DMS53 (cell line): ENCODE measurements around the gene CADM1.
A peak's percentile ranks its signal among the peaks of the same experiment; 100 is the strongest.

ENCODE experiments used
- DNase-seq: peaks from one replicate; lab custom pipeline; 2025; lab: John Stamatoyannopoulos, UW

The CADM1 gene

DNA sequence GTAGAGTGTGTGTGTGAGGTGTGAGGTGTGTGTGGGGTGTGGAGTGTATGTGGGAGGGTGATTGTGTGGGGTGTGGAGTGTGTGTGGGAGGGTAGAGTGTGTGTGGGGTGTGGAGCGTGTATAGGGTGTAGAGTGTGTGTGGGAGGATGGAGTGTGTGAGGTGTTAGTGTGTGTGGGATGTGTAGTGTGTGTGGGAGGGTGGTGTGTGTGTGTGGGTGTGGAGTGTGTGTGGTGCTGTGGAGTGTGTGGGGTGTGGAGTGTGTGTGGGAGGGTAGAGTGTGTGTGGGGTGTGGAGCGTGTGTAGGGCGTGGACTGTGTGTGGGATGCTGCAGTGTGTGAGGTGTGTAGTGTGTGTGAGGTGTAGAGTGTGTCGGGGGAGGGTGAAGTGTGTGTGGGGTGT lies 356.1 kb downstream of the CADM1 start:
- DNase-seq = no peak

DNA sequence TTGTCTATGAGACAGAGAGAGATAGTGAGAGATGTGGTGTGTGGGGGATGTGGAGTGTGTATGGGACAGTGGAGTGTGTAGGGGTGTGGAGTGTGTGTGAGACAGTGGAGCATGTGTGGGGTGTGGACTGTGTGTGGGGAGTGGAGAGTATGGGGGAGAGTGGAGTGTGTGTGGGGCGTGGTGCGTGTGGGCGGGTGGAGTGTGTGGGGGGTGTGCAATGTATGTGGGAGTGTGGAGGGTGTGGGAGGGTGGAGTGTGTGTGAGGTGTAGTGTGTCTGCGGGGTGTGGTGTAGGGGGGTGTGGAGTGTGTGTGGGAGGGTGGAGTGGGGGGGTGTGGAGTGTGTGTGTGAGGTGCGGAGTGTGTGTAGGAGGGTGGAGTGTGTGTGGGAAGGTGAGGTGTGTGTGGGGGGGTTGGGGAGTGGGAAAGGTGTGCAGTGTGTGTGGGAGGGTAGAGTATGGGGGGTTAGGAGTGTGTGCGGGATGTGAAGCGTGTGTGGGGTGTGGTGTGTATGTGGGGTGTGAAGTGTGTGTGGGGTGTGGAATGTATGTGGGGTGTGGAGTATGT lies 356.9 kb downstream of the CADM1 start:
- DNase-seq = no peak

DNA sequence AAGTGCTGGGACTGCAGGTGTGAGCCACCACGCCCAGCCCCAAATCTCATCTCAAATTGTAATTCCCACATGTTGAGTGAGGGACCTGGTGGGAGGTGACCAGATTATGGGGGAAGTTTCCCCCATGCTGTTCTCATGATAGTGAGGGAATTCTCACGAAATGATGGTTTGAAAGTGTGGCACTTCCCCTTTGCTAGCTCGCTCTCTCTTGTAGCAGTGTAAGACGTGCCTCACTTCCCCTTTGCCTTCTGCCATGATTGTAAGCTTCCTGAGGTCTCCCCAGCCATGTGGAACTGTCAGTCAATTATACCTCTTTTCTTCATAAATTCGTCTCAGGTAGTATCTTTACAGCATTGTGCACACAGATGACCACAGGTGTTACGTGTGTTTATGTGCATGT lies 357.8 kb downstream of the CADM1 start:
- DNase-seq = no peak

DNA sequence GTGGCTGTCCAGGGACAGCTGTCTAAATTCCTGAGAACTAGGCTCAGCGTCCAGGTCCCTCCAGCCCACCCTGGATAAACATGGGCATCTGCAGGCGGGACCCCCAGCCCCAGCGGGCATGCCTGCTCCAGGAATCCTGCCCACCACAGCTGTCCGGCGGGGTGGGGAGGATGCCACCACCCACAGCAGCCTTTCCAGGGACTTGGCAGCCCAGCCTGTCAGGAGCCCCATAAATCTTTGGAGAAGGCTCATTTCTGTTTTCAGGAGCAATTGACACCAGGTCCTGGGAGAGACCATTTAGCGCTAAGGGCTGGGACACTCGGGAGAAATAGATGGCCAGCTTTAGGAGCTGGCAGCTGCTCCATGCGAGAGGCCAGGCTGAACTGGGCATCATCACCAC lies 358.9 kb downstream of the CADM1 start:
- DNase-seq = no peak

DNA sequence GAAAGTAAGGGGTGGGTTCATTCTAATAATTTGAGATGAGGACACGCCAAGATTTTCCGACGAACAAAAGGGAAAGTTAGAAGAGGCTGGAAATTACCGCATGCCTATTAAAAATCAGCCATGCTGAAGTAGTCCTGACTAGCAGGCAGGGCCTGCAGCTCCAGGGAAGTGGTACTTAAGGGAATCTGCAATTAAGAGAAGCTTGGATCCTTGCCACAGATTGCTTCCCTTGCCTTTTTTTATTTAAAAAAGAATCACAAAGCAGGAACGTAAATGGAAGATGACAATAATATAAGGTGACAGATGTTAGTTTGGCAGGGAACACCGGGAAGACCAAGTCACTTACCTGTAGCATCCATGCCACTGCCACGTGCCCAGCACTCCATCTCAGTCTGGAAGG lies 359.3 kb downstream of the CADM1 start:
- DNase-seq = no peak

DNA sequence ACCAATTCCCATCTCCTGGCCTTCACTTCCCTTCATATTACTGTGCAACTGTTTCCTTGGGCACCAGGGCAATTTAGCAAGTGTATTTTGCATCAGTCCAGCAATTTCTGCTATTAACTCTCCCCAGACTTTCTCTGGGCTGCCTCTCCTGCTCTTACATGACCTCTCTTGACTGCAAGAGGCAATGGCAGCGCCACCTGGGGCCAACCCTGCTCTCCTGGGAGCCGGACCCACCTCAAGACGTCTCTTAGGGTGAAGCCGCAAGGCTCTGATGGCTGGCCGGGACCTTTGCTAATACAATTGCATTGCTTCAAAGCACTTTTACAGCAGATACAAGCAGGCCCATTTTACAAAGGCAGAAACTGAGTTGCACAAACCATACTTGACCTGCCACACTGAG lies 360.2 kb downstream of the CADM1 start:
- DNase-seq = no peak

DNA sequence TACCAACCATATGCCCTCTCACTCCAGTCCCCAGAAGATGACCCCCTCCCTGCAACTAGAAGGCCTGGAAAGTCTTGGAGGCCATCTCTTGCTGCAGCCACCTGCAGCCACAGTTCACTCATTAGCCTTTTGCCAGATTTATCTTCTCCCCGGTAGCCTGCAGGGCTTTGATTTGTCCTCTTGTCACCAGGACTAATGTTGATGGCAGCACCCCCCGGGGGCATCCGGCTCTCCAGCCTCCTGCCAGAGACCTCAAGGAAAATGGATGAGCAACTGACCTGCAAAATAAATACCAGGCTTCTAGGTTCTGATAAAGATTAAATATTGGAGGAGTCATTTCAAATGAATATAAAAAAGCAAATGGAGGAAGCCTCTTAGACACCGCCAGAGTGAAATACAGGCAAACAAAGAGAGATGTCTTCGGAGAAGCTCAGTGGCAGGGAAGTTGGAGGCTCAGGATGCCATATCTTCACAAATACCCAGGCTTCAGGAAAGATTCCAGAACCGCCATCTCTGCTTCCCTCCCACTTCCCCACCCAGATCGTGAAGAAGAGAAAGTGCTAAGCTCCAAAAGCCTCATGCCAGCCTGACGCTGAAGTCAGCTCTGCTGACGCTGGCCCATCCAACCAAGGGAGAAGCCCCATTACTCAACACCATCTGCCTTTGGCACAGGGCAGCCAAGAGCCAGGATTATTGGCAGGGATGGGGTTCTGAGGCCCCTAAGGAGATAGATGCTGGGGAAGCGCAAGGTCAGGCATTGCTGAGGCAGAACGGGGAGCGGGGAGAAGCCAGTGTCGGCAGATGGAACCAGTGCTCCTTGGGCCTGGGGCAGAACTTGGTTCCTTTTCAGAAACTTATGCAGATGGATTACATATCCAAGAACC lies 362.7 kb downstream of the CADM1 start:
- DNase-seq = no peak

DNA sequence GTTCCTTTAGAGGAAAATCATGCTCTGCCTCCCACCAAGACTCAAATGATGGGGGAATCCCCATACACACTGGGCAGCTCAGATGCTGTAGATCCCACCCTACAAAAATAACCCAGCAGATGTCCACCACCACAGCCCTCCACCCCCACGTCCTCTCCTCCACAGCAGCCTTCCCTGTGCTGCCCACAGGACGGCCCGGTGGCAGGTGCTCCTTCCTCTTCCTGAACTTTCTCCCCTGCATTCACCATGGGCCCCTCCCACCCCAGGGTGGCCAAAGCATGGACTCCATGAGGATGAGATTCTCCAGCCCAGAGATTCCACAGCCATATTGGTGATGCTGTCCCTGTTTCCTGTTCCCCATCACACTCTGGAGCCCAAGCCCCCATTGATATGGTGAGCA lies 368.3 kb downstream of the CADM1 start:
- no peak for DNase-seq

DNA sequence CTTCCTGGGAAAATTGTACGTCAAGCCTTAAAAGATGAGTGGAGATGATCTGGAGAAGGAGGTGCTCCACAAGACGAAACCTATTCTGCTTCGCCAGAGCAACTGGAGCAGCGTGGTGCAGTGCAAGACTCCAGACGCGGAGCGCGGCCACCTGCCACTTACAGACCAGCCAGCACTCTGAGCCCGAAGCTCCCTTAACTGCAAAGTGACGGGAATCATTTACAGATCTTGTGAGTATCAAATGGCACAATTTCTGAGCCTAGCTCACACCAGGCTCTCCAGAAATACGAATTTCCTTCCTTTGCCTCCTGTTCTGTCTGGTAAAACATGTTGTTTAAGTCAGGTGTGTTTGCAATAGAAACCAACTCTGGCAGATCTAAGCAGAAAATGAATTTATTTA lies 369.3 kb downstream of the CADM1 start:
- no peak for DNase-seq

DNA sequence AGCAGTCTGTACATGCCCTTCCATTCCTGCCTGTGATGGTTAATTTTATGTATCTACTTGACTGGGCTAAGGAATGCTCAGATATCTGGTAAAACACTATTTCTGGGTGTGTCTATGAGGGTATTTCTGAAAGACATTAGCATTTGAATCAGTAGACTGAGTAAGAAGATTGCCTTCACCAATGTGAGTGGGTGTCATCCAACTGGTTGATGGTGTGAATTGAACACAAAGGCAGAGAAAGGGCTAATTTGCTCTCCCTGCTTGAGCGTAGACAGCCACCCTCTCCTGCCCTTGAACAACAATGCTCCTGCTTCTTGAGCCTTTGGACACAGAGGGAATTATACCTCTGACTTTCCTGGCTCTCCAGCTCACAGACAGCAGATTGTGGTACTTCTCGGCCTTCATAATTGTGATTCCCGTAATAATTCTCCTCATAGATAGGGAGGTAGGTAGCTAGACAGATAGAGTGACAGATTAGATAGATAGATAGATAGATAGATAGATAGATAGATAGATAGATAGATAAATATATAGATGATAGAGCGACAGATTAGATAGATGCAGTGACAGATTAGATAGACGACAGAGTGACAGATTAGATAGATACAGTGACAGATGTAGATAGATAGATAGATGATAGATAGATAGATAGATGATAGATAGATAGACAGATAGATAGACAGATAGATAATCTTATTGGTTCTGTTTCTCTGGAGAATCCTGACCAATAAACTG lies 370.6 kb downstream of the CADM1 start:
- DNase-seq = no peak

DNA sequence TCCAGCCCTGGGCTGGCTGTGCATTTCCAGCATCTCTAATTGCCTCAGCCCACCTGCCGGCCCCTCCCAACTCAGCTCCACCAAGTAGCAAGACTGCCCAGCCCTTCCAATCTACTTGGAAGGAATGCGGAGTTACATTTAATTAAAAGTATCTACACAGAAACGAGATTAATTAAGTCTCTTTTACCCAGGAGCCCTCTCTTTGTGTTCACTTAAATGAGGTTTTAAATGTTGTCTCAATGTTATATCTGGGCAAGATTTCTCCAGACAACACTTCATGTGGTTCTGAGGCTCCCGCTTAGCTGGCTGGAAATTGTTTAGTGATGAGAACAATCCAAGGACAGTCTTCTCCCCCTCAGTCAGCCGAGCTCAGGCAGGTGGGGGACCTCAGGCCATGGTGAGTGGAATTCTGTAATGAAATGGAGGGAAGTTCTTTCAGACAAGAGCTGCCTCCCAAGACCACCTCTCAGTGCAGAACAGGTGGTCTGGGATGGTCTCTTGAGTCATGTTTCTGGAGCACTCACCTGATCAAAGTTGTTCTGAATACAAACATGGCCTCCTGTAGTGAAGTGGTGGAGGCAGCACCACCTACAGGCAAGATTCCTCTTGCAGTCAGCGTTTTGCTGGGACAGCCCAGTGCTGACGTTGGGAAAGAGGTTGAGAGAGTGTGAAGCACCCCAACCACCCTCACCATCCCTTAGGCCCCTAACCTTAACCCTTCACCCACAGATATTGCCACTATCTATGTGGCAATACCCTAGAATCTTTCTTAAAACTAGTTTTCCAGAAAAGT lies 371.6 kb downstream of the CADM1 start:
- DNase-seq = peak; percentile 70

DNA sequence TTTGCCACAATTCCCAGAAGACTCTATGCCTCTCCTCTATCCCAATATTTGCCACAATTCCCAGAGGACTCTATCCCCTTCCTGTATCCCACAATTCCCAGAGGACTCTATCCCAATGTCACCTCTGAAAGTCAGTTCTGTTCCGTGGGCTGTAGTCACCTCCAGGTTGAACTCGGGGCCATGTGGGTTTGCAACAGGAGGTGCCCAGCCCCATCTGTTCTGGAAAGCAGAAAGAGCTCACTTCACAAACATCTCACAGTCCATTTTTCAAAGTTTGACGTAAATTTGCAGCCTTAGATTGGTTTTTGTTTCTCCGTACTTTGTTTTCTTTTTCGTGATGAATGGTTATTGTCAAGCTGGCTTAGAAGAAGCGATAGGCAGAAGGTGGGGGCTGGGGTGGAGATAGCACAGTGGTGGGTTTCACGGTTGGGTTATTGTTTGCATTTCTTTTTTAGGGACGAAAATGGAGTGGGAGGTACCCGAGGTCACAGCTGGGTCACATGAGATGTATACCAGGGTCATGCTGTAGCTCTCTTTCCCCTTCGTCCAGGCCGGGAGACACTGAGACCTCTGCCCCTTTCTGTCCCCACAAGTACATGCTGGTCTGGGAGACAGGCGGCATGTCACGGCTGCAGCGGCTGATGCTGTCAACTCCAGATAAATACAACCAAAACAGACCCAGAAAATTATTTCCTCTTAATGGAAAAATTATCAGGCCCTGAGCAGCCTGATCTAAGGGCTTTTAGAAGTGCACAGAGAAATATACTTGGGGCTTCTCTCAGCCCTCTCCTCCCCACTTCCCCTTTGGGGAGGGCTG lies 374.5 kb downstream of the CADM1 start:
- no peak for DNase-seq

DNA sequence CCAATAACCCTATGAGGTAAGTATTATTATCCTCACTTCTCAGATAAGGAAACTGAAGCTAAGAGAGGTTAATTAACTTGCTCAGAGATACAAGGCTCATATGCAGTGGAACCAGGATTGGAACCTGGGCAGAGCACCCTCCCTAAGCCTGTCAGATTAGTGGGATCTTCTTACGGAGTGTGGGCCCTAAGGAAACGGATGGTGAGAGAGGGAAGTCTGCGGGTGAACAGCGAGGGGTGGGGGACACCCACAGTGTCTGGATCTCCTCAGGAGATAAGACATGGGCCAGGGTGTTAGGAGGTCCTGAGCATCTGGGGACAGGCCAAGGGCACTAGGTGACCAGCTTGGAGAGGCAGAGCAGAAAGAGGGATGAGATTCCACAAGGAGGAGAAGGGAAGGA lies 376.0 kb downstream of the CADM1 start:
- DNase-seq = no peak

DNA sequence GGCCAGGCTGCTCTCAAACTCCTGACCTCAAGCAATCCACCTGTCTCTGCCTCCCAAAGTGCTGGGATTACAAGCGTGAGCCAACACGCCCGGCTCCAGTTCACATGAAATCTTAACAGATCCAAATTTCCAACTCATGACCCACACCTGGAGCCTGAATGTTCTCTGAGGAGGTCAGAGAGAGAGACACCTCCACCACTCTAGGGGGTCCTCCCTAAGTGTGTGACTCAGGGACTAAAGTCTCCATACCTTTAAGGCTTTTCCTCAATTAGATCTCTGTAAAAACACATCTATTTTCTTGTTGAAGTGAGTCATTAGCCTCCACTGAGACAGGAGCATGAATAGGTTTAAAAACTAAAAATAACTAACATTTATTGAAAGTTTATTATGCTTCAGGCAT lies 376.4 kb downstream of the CADM1 start:
- DNase-seq = no peak

DNA sequence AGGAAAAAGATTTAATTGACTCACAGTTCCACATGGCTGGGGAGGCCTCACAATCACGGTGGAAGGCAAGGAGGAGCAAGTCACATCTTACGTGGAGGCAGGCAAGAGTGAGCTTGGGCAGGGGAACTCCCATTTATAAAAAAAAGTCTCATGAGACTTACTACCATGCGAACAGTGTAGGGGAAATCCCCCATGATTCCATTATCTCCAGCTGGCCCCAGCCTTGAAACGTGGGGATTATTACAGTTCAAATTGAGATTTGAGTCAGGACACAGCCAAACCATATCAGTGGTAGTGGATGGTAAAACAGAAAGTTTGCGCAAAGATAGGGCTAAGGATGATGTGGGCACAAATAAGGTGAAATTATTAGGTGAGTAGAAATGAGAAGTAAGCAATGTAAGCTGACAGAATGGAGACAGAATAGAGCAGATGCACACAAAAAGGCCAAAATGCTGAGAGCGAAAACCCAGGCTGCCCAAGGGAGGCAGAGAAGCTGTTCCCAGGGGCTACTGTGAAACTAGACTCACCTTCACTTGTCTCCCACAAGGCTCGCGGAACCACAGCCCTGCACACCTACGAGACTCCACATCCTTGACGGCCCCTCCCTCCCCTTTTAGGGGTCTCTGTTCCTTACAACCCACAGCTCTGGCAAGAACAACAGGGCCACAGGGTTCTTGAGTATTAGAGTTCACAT lies 377.6 kb downstream of the CADM1 start:
- no peak for DNase-seq

DNA sequence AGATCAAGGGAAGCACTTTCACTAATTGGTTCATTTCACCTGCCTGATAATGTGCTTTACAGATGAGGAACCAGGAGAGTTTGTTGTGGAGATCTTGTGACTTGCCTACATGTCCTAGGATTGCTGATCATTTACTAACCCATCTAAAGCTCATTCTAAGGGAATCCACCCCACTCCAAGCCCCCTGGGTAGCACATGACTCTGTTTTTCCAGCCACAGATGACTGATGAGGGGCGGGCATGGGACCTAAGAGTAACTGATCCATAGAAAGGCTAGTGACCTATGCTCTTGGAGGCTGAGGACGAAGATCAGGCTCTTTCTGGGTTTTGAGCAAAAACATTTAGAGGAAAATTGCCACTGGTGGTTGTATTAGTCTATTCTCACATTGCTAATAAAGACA lies 378.1 kb downstream of the CADM1 start:
- no peak for DNase-seq

DNA sequence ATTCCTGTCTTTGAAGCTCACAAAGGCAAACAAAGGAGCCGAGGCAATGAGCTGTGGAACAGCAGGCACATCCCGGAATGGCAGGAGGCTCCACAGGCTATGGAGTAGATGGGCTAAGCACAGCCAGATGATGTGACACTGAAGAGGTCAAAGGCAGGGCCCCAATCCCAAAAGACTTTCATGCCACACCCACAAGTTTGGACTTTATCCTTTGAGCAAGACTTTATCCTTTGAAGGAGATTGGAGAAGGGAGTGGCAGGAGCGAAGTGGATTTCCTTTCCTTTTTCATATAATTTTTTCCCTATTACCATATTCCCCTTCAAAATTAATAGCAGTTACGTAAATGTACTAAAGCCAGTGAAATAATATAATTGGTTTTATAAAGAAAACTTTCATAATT lies 379.4 kb downstream of the CADM1 start:
- DNase-seq = no peak

DNA sequence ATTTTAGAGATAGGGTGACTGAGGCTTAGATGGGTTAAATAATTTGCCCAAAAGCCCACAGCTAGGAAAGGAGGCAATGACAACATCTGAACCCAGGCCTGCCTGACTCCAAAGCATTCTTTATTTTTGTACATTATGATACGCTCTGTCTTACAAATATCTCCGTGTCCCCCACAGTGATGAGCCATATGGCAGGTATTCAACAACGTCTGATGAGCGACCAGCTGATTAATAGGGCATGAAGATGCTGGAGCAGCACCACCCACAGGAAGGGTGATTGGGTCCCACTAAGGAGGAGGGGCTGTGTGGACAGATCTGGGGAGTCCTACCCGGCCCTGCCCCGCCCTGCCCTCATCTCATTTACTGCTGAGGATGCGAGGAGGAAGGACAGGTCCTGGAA lies 380.6 kb downstream of the CADM1 start:
- no peak for DNase-seq

DNA sequence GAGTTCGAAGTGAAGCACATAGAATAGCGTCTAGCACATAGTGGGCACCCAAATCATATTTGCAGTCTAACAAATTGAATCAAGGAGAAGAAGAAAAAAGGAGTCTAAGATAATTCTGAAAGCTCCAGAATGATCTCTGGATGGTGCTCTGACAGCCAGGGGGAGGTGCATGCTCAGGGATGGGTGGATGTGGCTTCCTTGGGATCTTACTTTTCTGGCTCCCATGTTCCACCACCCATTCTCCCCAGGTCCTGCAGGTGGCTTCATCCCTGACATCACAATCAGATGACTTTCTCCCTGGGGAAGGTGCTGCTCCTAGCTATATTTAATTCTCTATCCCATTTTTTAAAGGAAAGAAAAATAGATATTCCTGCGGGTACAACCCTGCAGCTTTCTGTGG lies 381.9 kb downstream of the CADM1 start:
- peak; percentile 28 for DNase-seq
